SK-N-SH (cell line): ENCODE results near the gene RBP3.

Experiments
- CHD2 ChIP-seq: fragments of 150-350 bp; IDR thresholded peaks from 2 replicates; pipeline ENCODE4 v1.6.1; 2018; ENCODE audit warnings: low read length; ENCODE audit not compliant: partially characterized antibody
- FOXJ3 ChIP-seq: sonication (generic); formaldehyde crosslinking; IDR thresholded peaks from 2 replicates; pipeline ENCODE4 v1.5.1; 2020; ENCODE audit warnings: mild to moderate bottlenecking, missing genetic modification reagents
- JUND ChIP-seq: IDR thresholded peaks from 2 replicates; pipeline ENCODE4 v1.4.0; 2012
- MAX ChIP-seq: IDR thresholded peaks from 2 replicates; pipeline ENCODE4 v1.4.0; 2012; ENCODE audit warnings: low read depth
- RAD21 ChIP-seq: IDR thresholded peaks from 2 replicates; pipeline ENCODE4 v1.6.1; 2012; ENCODE audit warnings: mild to moderate bottlenecking, low read length
- RFX5 ChIP-seq: IDR thresholded peaks from 2 replicates; pipeline ENCODE4 v1.6.1; 2012; ENCODE audit warnings: mild to moderate bottlenecking, improper control_type of control experiment, low read length
- SIN3A ChIP-seq: IDR thresholded peaks from 2 replicates; pipeline ENCODE4 v1.6.1; 2012; ENCODE audit warnings: low read depth, mild to moderate bottlenecking, low read length, moderate library complexity, borderline replicate concordance
- TAF1 ChIP-seq: IDR thresholded peaks from 2 replicates; pipeline ENCODE4 v1.6.1; 2012; ENCODE audit warnings: low read depth, mild to moderate bottlenecking, low read length, moderate library complexity, borderline replicate concordance
- USF2 ChIP-seq: fragments of 150-350 bp; IDR thresholded peaks from 2 replicates; pipeline ENCODE4 v1.6.1; 2017; ENCODE audit warnings: antibody characterized with exemption, low read length, low read depth, borderline replicate concordance
- TF ChIP-seq, protein P1 (sequence below): fragments of 200-600 bp; sonication (generic); IDR thresholded peaks from 2 replicates; pipeline ENCODE4 v1.6.1; 2017; ENCODE audit warnings: antibody characterized with exemption, mild to moderate bottlenecking, moderate library complexity
- TF ChIP-seq, protein P2 (sequence below): IDR thresholded peaks from 2 replicates; pipeline ENCODE4 v1.4.0; 2012; ENCODE audit warnings: low read depth, borderline replicate concordance
- TF ChIP-seq, protein P3 (sequence below): IDR thresholded peaks from 2 replicates; pipeline ENCODE4; 2012

GRCh38 chr10:47351899-47352815 is 4.0 kb downstream of the RBP3 start:
- no peak for TF ChIP-seq RAD21
- TF ChIP-seq TAF1: no peak
- no peak for TF ChIP-seq MAX
- TF ChIP-seq, protein P1, sequence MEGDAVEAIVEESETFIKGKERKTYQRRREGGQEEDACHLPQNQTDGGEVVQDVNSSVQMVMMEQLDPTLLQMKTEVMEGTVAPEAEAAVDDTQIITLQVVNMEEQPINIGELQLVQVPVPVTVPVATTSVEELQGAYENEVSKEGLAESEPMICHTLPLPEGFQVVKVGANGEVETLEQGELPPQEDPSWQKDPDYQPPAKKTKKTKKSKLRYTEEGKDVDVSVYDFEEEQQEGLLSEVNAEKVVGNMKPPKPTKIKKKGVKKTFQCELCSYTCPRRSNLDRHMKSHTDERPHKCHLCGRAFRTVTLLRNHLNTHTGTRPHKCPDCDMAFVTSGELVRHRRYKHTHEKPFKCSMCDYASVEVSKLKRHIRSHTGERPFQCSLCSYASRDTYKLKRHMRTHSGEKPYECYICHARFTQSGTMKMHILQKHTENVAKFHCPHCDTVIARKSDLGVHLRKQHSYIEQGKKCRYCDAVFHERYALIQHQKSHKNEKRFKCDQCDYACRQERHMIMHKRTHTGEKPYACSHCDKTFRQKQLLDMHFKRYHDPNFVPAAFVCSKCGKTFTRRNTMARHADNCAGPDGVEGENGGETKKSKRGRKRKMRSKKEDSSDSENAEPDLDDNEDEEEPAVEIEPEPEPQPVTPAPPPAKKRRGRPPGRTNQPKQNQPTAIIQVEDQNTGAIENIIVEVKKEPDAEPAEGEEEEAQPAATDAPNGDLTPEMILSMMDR: no peak
- no peak for TF ChIP-seq USF2
- TF ChIP-seq, protein P2, sequence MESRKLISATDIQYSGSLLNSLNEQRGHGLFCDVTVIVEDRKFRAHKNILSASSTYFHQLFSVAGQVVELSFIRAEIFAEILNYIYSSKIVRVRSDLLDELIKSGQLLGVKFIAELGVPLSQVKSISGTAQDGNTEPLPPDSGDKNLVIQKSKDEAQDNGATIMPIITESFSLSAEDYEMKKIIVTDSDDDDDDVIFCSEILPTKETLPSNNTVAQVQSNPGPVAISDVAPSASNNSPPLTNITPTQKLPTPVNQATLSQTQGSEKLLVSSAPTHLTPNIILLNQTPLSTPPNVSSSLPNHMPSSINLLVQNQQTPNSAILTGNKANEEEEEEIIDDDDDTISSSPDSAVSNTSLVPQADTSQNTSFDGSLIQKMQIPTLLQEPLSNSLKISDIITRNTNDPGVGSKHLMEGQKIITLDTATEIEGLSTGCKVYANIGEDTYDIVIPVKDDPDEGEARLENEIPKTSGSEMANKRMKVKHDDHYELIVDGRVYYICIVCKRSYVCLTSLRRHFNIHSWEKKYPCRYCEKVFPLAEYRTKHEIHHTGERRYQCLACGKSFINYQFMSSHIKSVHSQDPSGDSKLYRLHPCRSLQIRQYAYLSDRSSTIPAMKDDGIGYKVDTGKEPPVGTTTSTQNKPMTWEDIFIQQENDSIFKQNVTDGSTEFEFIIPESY: no peak
- TF ChIP-seq RFX5: no peak
- TF ChIP-seq SIN3A: no peak
- no peak for TF ChIP-seq JUND
- TF ChIP-seq, protein P3, sequence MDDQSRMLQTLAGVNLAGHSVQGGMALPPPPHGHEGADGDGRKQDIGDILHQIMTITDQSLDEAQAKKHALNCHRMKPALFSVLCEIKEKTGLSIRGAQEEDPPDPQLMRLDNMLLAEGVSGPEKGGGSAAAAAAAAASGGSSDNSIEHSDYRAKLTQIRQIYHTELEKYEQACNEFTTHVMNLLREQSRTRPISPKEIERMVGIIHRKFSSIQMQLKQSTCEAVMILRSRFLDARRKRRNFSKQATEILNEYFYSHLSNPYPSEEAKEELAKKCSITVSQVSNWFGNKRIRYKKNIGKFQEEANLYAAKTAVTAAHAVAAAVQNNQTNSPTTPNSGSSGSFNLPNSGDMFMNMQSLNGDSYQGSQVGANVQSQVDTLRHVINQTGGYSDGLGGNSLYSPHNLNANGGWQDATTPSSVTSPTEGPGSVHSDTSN: no peak
- no peak for TF ChIP-seq CHD2
- TF ChIP-seq FOXJ3 (CRISPR knock-in tag): no peak
